Aorta (tissue), 5 donors: ENCODE results near the gene LRMDA. TPM values are rescaled to one million over a fixed set of nuclear protein-coding genes. Genes with fewer than 3 reads are reported as not detected.

Experiments
- ATAC-seq: fragments of 200-7000 bp; cut with Tn5 transposase; one replicate; pipeline ENCODE4 v1.9.1; 2022; ENCODE audit warnings: moderate library complexity; ENCODE audit not compliant: low FRiP score
- DNase-seq, 2 donors: peaks; one replicate each; pipeline ENCODE4 v3.0.0-alpha.2; 2020
- H3K27ac ChIP-seq, 2 donors: one replicate each; pipeline ENCODE4 v1.5.1; 2013; ENCODE audit warnings: low read length in 2 of 2, mild to moderate bottlenecking in 2 of 2, moderate library complexity in 2 of 2, control low read depth in 1 of 2, inconsistent platforms in 1 of 2, low read depth in 1 of 2
- H3K27me3 ChIP-seq, 2 donors: one replicate each; pipeline ENCODE4 v1.6.1; 2013; ENCODE audit warnings: control low read depth in 1 of 2, low read length in 1 of 2, mild to moderate bottlenecking in 1 of 2, moderate library complexity in 1 of 2; ENCODE audit not compliant: insufficient read depth in 2 of 2, control insufficient read depth in 1 of 2
- H3K36me3 ChIP-seq, 2 donors: one replicate each; pipeline ENCODE4 v1.6.1; 2013; ENCODE audit warnings: control low read depth in 1 of 2, low read length in 1 of 2, mild to moderate bottlenecking in 1 of 2; ENCODE audit not compliant: insufficient read depth in 2 of 2, control insufficient read depth in 1 of 2
- H3K4me1 ChIP-seq, 2 donors: one replicate each; pipeline ENCODE4 v1.6.1; 2013; ENCODE audit warnings: low read length in 2 of 2, control low read depth in 1 of 2, mild to moderate bottlenecking in 1 of 2, moderate library complexity in 1 of 2; ENCODE audit not compliant: insufficient read depth in 2 of 2, control insufficient read depth in 1 of 2
- H3K4me3 ChIP-seq, 2 donors: one replicate each; pipeline ENCODE4 v1.5.1; 2013; ENCODE audit warnings: low read length in 2 of 2, control low read depth in 1 of 2, mild to moderate bottlenecking in 1 of 2
- H3K9me3 ChIP-seq: one replicate; pipeline ENCODE4 v1.6.1; 2013; ENCODE audit warnings: mild to moderate bottlenecking, low read length; ENCODE audit not compliant: control insufficient read depth
- WGBS, 2 donors: extraction: QIAGEN DNeasy Blood & Tissue Kit; methylation state at CpG; one replicate each; pipeline ENCODE4 v1.1.7; 2013; 5-methylcytosine and 5-hydroxymethylcytosine counted together
- intact Hi-C, 2 donors: fragments of 100-400 bp; cut with DNase I; formaldehyde crosslinking; loops; one replicate each; pipeline versions ENCODE4 v1.14.2 to v1.15.0; 2022
- polyA plus RNA-seq, 2 donors: library from polyadenylated mRNA; stranded (reverse); fragments of 200-250 nt; gene quantifications; one replicate each; pipeline ENCODE4 v1.2.3, GENCODE V29; 2013
- total RNA-seq, 2 donors: library from RNA; stranded (reverse); fragmentation: NEBNext Ultra II Directional; extraction: Animal tissue kit (Norgen Biotek cat#: 25700); gene quantifications; one replicate each; pipeline ENCODE4 v1.2.1, GENCODE V29; 2021
- donor health status: healthy with polysubstance abuse.
- donor health status: Bipolar disorder and iron deficiency.
- donor health status: DM: no; HTN: no; CAD: no.
- donor health status: DM: no; HTN: no; CAD: no.
- donor health status: DM: yes; HTN: yes; CAD: no.

LRMDA gene
- total and polyA plus RNA-seq, 4 donors, result 7.4 to 25.7 (median 14.7) TPM

DNA sequence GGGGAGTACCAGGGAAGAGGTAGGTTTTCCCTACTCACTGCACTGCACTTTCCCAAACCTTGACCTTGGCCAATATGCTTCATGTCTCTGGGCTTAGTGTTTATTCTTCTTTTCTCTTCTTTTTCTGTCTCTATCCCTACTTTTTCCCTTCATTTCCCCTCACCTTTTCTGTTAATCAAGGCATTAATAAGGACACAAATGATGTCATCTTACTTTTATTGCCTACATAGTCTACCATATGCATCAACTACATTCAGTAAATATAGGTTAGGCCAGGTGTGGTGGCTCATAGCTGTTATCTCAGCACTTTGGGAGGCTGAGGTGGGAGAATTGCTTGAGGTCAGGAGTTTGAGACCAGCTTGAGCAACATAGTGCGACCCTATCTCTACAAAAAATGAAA lies 16.9 kb upstream of the LRMDA start:
- no peak for ATAC-seq
- intact Hi-C loops, result no loop called here
- no peaks in the 10 kb centered on the region for H3K36me3 ChIP-seq

DNA sequence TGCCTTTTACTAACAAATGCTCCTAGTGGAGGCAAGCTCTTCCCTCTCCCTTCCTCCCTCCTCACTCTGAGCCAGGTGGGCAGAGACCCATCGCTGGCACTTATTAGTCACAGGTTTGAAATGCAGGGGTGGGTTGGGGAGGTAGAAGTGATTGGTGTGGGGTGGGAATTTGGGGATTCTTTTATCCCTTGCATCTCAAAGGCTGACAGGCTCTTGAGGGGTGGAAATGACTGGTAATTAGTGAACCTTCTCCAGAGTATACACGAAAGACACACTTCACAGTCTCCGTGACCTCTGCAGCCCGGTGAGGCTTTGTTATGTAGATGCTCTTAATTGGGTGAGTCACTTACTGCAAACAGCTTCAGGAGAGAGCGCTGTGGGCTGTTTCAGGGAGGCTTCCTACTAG lies 13.9 kb upstream of the LRMDA start:
- intact Hi-C loops, result no loop called here

More for the DNA sequence above, 16.9 kb upstream of the LRMDA start:
- Histone ChIP-seq H3K4me1 (no peaks in the 10 kb centered on the region), H3K4me3 (no peak overlapping the region), H3K9me3 (no peaks in the 10 kb centered on the region), H3K27me3 (no peaks in the 10 kb centered on the region), H3K27ac (no peak overlapping the region)
- no peak for DNase-seq
- WGBS, 2 donors, result 78 to 92% methylated on average over 1 of the region's 1 CpG

DNA sequence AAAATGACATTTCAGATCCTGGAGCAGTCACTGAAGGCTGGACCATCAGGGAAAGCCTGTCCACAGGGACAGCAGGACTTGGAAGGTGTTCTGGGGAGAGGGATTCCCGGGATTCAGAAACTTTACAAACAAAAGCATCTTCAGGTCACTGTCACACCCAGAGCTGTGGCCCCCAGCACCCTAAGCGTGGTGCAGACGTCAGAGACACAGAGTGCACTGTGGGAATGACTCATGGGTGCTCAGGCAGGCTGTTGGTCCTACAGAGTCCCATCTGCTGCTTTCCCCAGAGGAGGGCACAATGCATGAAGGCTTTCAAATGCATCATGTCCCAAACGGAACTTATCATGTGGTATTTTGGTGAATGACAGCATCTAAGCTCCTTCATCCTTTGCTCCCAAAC lies 13.1 kb upstream of the LRMDA start:
- ATAC-seq (no peak), DNase-seq (no peak)
- WGBS, 2 donors, result 68 to 76% methylated on average over 4 of the region's 4 CpGs
- Histone ChIP-seq H3K27me3 (no peaks in the 10 kb centered on the region), H3K27ac (no peak overlapping the region), H3K4me1 (no peaks in the 10 kb centered on the region), H3K4me3 (no peak overlapping the region), H3K36me3 (no peaks in the 10 kb centered on the region), H3K9me3 (no peaks in the 10 kb centered on the region)
- intact Hi-C loops, result no loop called here

More for the DNA sequence above, 13.9 kb upstream of the LRMDA start:
- ATAC-seq, result no peak
- Histone ChIP-seq H3K4me3 (no peak overlapping the region), H3K27me3 (no peaks in the 10 kb centered on the region), H3K27ac (no peak overlapping the region), H3K4me1 (no peaks in the 10 kb centered on the region), H3K9me3 (no peaks in the 10 kb centered on the region), H3K36me3 (no peaks in the 10 kb centered on the region)
- no peak for DNase-seq
- WGBS, 2 donors, result 69 to 71% methylated on average over 5 of the region's 5 CpGs

DNA sequence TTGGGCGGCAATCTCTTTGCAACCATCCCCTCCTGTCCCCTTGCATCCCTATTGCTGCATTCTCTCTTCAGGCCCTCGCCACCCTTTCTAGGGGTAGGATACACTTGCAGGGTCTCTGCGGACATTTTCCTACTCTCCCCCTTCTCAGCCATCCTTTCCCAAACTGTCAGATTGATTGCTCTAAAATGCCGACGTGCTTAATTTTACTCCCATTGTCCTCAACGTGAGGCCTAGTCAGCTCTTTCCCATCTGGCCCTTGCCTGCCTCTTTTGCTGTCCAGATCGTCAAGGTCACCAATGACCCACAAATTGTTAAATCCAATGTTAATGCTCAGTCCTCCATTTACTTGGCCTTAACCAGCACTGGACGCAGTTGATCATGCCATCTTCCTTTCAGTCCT lies 12.7 kb upstream of the LRMDA start:
- intact Hi-C loops, result no loop called here
- no peaks in the 10 kb centered on the region for H3K9me3 ChIP-seq
- no peak overlapping the region for H3K27ac ChIP-seq
- H3K27me3 ChIP-seq, result no peaks in the 10 kb centered on the region
- ATAC-seq (no peak), DNase-seq (no peak)
- H3K4me1 ChIP-seq, result no peaks in the 10 kb centered on the region
- no peak overlapping the region for H3K4me3 ChIP-seq
- no peaks in the 10 kb centered on the region for H3K36me3 ChIP-seq
- WGBS, 2 donors, result 94 to 97% methylated on average over 8 of the region's 8 CpGs

DNA sequence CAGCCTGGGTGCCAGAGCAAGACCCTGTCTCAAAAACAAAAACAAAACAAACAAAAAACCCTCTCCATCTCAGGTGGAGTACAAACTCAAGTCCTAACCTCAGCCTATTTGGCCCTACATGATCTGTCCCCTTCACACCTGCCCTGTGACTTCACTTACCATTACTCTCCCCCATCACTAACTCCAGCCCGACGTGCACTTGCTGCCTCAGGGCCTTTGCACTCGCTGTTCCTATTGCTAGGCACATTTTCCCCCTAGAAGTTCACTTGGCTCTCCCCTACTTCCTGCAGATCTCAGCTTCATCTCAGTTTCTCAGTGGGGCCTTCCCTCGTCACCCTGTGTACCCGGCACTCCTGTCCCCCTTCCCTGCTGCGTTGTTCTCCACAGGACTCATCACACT lies 8.5 kb upstream of the LRMDA start:
- Histone ChIP-seq H3K27ac (no peak overlapping the region), H3K4me3 (no peak overlapping the region), H3K36me3 (no peaks in the 10 kb centered on the region), H3K9me3 (no peaks in the 10 kb centered on the region), H3K4me1 (no peaks in the 10 kb centered on the region), H3K27me3 (no peaks in the 10 kb centered on the region)
- intact Hi-C loops, result no loop called here
- DNase-seq, result no peak
- WGBS, 2 donors, result 95 to 96% methylated on average over 6 of the region's 6 CpGs
- no peak for ATAC-seq

DNA sequence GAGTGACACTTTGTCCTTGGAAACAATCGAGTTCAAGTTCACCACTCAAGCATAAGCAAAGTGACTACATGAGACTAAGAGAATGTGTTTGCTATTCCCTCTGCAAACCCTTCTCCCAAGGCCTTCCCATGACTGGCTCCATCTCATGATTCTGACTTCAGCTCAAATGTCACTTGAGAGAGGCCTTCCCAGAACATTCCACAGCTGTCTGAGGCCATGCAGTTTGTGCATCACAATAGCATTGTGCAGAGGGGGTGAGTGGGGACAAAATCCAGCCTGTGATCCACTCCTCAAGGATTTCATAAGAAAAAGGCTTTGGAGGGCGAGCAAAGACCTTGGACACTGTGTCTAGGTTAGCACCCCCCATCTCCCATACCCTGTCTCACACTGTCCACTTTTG lies 6.9 kb upstream of the LRMDA start:
- Histone ChIP-seq H3K4me1 (no peaks in the 10 kb centered on the region), H3K27ac (no peak overlapping the region), H3K36me3 (no peaks in the 10 kb centered on the region), H3K27me3 (no peaks in the 10 kb centered on the region), H3K4me3 (no peak overlapping the region), H3K9me3 (no peaks in the 10 kb centered on the region)
- 94% methylated on average over 2 of the region's 2 CpGs for WGBS, 2 donors
- ATAC-seq (no peak), DNase-seq (no peak)
- intact Hi-C loops, result no loop called here

DNA sequence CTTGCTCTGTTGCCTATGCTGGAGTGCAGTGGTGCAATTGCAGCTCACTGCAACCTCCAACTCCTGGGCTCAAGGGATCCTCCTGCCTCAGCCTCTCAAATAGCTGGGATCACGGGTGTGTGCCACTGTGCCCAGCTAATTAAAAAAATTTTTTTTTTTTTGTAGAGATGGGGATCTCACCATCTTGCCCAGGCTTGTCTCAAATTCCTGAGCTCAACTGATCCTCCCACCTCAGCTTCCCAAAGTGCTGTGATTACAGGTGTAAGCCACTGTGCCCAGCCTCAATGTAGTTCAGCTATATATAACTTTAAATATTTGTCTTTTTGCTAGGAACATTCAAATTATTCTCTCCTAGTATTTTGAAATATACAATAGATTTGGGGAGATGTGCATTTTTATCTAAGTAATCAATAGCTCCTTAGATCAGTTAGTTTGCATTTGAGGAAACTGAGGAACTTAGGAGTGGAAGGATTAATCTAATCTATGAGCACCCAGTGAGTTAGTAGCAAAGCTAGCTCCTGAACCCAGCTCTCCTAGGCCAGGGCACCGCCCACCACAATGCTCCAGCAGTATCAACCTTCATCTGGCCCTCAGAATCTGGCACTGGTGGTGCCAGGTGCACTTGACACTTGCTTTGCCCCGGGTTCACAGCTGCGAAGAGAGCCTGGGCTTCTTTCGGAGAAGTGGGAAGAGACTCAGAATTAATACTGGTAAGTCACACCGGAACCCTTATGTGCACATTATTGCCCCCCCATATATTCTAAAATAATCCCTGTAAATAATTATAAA lies 5.9 kb upstream of the LRMDA start:
- intact Hi-C loops, result no loop called here
- 95 to 97% methylated on average over 6 of the region's 6 CpGs for WGBS, 2 donors

DNA sequence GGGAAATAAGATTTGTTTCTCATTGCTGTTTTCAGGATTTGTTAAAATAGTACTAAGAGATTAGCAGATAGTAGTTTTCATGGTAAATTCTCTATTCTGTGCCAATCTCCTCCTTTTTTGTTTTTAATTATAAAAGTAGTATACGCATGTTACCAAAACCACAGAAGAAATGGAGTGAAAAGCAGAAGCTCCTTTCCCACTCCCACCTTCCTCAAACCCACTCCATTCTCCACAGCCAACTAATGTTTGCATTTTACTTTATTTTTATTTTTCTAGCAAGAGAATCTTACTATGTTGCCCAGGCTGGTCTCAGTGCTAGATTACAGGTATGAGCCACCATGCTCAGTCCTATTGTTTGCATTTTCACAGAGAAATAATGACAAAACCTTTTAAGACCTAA lies 4.5 kb upstream of the LRMDA start:
- H3K9me3 ChIP-seq, result no peaks in the 10 kb centered on the region
- no peak overlapping the region for H3K4me3 ChIP-seq
- no peak for DNase-seq
- WGBS, 2 donors, result 95 to 96% methylated on average over 1 of the region's 1 CpG
- H3K27me3 ChIP-seq, result no peaks in the 10 kb centered on the region
- intact Hi-C loops, result no loop called here
- no peaks in the 10 kb centered on the region for H3K36me3 ChIP-seq
- ATAC-seq, result no peak
- no peaks in the 10 kb centered on the region for H3K4me1 ChIP-seq
- H3K27ac ChIP-seq, result no peak overlapping the region

More for the DNA sequence above, 5.9 kb upstream of the LRMDA start:
- Histone ChIP-seq H3K9me3 (no peaks in the 10 kb centered on the region), H3K36me3 (no peaks in the 10 kb centered on the region), H3K27ac (no peak overlapping the region), H3K4me3 (no peak overlapping the region), H3K27me3 (no peaks in the 10 kb centered on the region), H3K4me1 (no peaks in the 10 kb centered on the region)
- no peak for DNase-seq
- ATAC-seq, result no peak

DNA sequence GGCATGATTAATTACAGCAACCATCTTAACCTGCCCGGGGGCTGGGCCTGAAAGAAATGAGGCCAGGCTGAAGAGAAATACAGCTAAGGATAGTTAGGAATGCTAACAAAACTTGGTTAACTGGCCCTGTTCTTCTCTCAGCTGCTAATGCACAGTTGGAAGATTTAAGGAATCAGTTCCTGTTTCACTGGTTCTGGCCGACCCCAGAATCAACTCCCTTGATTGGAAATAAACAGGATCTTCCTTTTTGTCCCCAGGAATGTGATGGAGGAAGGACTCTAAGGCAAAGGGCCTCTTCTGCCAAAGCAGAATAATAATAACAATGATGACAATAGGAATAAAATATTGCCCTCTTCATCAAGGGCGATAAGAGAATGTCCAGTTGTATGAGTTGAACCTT lies 3.5 kb upstream of the LRMDA start:
- no peak for ATAC-seq
- Histone ChIP-seq H3K36me3 (no peaks in the 10 kb centered on the region), H3K4me1 (no peaks in the 10 kb centered on the region), H3K27ac (no peak overlapping the region), H3K27me3 (no peaks in the 10 kb centered on the region), H3K4me3 (no peak overlapping the region), H3K9me3 (no peaks in the 10 kb centered on the region)
- intact Hi-C loops, result no loop called here
- DNase-seq, result no peak
- WGBS, 2 donors, result 77 to 79% methylated on average over 3 of the region's 3 CpGs
